ENCODE measurements around the gene PCSK6.

The PCSK6 gene

GRCh38 chr15:101490408-101490891 is 943 bp upstream of the PCSK6 start:
- no peak for DNase-seq (ENCODE audit: low read depth, low spot score)
- POLR2A ChIA-PET, result no interaction called here
- no peak overlapping the region for H3K4me3 ChIP-seq (ENCODE audit: low read depth, low read length)
- TF ChIP-seq CTCF (IDR thresholded peaks at IDR 0.05; ENCODE audit: insufficient read depth, low read length, missing control alignments), result no peak
- CTCF ChIA-PET, result no interaction called here

GRCh38 chr15:101489237-101489598 is 289 bp downstream of the PCSK6 start:
- H3K4me3 ChIP-seq (ENCODE audit: low read depth, low read length), result no peak overlapping the region
- DNase-seq (ENCODE audit: low read depth, low spot score), result no peak
- POLR2A ChIA-PET, result no interaction called here
- no peak for TF ChIP-seq CTCF (IDR thresholded peaks at IDR 0.05; ENCODE audit: insufficient read depth, low read length, missing control alignments)
- CTCF ChIA-PET, result no interaction called here

GRCh38 chr15:101488300-101489164 is 975 bp downstream of the PCSK6 start:
- no peak for TF ChIP-seq CTCF (IDR thresholded peaks at IDR 0.05; ENCODE audit: insufficient read depth, low read length, missing control alignments)
- H3K4me3 ChIP-seq (ENCODE audit: low read depth, low read length), result no peak overlapping the region
- ChIA-PET CTCF (interaction anchor here (1.7 kb wide), 1 partner anchor 13 kb away, joined by 5 read pairs; no protein-coding TSS in a partner anchor), POLR2A (no interaction called here)
- no peak for DNase-seq (ENCODE audit: low read depth, low spot score)

GRCh38 chr15:101486696-101487459 is 2.6 kb downstream of the PCSK6 start:
- ChIA-PET CTCF (interaction anchor here (1.2 to 1.7 kb wide), 2 partner anchors 14 to 155 kb away, joined by 4 to 5 read pairs; no protein-coding TSS in a partner anchor), POLR2A (no interaction called here)

GRCh38 chr15:101483462-101483861 is 6.0 kb downstream of the PCSK6 start:
- DNase-seq (ENCODE audit: low read depth, low spot score), result no peak
- no peak overlapping the region for H3K4me3 ChIP-seq (ENCODE audit: low read depth, low read length)
- ChIA-PET POLR2A (no interaction called here), CTCF (no interaction called here)
- no peak for TF ChIP-seq CTCF (IDR thresholded peaks at IDR 0.05; ENCODE audit: insufficient read depth, low read length, missing control alignments)

More at GRCh38 chr15:101486696-101487459, 2.6 kb downstream of the PCSK6 start:
- no peak for TF ChIP-seq CTCF (IDR thresholded peaks at IDR 0.05; ENCODE audit: insufficient read depth, low read length, missing control alignments)
- H3K4me3 ChIP-seq (ENCODE audit: low read depth, low read length), result no peak overlapping the region
- DNase-seq (ENCODE audit: low read depth, low spot score), result no peak

Measured in AG04449 (cell line).